Tibial nerve (tissue), 4 donors: ENCODE results near the gene CIB4. TPM values are rescaled to one million over a fixed set of nuclear protein-coding genes. Genes with fewer than 3 reads are reported as not detected.

ENCODE experiments used
- DNase-seq, 2 donors: peaks; one replicate each; pipeline ENCODE4 v3.0.0-alpha.2; 2019; ENCODE audit warnings: low spot score in 2 of 2
- H3K27ac ChIP-seq, 4 donors: fragments of 200-600 bp; sonication (generic) in 3 of 4; one replicate each; pipeline ENCODE4 v1.5.1; 2017 to 2019; ENCODE audit warnings: mild to moderate bottlenecking in 1 of 4
- H3K27me3 ChIP-seq, 2 donors: fragments of 200-600 bp; sonication (generic) in 1 of 2; one replicate each; pipeline versions ENCODE4 v1.5.1 to v1.6.0; 2017 to 2019
- H3K36me3 ChIP-seq, 3 donors: fragments of 200-600 bp; sonication (generic); one replicate each; pipeline ENCODE4 v1.5.1; 2018 to 2019
- H3K4me1 ChIP-seq, 4 donors: fragments of 200-600 bp; sonication (generic) in 3 of 4; one replicate each; pipeline ENCODE4 v1.5.1; 2017 to 2019
- H3K4me3 ChIP-seq, 4 donors: fragments of 200-600 bp; sonication (generic) in 3 of 4; one replicate each; pipeline ENCODE4 v1.5.1; 2017 to 2019; ENCODE audit warnings: mild to moderate bottlenecking in 1 of 4, moderate library complexity in 1 of 4
- H3K9me3 ChIP-seq, 4 donors: fragments of 200-600 bp; sonication (generic) in 3 of 4; one replicate each; pipeline ENCODE4 v1.5.1; 2017 to 2019
- CTCF ChIP-seq, 5 experiments: fragments of 200-600 bp in 3 of 5; fragments of 450-650 bp in 2 of 5; sonication (generic) in 3 of 5; IDR thresholded peaks; one replicate each; pipeline ENCODE4 v1.5.1; 2016 to 2019; ENCODE audit warnings: antibody characterized with exemption in 5 of 5, mild to moderate bottlenecking in 3 of 5, moderate library complexity in 2 of 5
- EP300 ChIP-seq, 2 donors: sonication (generic); formaldehyde crosslinking; IDR thresholded peaks; one replicate each; pipeline ENCODE4 v1.6.1; 2017; ENCODE audit warnings: antibody characterized with exemption in 2 of 2, mild to moderate bottlenecking in 1 of 2
- POLR2A ChIP-seq, 2 donors: fragments of 450-650 bp; IDR thresholded peaks; one replicate each; pipeline ENCODE4 v1.6.1; 2017; ENCODE audit warnings: antibody characterized with exemption in 2 of 2, mild to moderate bottlenecking in 2 of 2, moderate library complexity in 2 of 2
- WGBS, 2 donors: methylation state at CpG; one replicate each; pipeline ENCODE4 v1.1.5; 2018; 5-methylcytosine and 5-hydroxymethylcytosine counted together
- total RNA-seq, 4 donors: library from RNA; depleted of rRNA; stranded (reverse); fragments of >200 nt; gene quantifications; one replicate each; pipeline ENCODE4 v1.1.0, GENCODE V29; 2016

The CIB4 gene
- total RNA-seq, 4 donors from 2014 or later: not detected

GRCh38 chr2:26639685-26640243, 1.4 kb downstream of the CIB4 start:
- H3K4me1 ChIP-seq: peaks cover 0 to 8% (median 0%) of the 10 kb centered on the region in 4 donors
- TF ChIP-seq CTCF (IDR thresholded peaks at IDR 0.05): no peak
- DNase-seq: no peak
- H3K9me3 ChIP-seq: no peaks in the 10 kb centered on the region
- H3K27me3 ChIP-seq: peaks cover 0 to 12% of the 10 kb centered on the region in 2 donors
- WGBS, 2 donors: 74% methylated on average over 6 to 8 of the region's 8 CpGs
- H3K4me3 ChIP-seq: no peak overlapping the region
- H3K36me3 ChIP-seq: no peaks in the 10 kb centered on the region
- no peak overlapping the region for H3K27ac ChIP-seq

GRCh38 chr2:26637811-26638310, 3.3 kb downstream of the CIB4 start:
- H3K27ac ChIP-seq: no peak overlapping the region
- peaks cover 0 to 8% (median 0%) of the 10 kb centered on the region in 4 donors for H3K4me1 ChIP-seq
- peaks cover 0 to 11% of the 10 kb centered on the region in 2 donors for H3K27me3 ChIP-seq
- 89 to 92% methylated on average over 9 of the region's 9 CpGs for whole genome bisulfite sequencing, 2 donors
- no peak overlapping the region for H3K4me3 ChIP-seq
- H3K9me3 ChIP-seq: no peaks in the 10 kb centered on the region
- TF ChIP-seq CTCF (IDR thresholded peaks at IDR 0.05) (no peak), EP300 (IDR thresholded peaks at IDR 0.05) (no peak), POLR2A (IDR thresholded peaks at IDR 0.05) (no peak)
- no peak for DNase-seq
- H3K36me3 ChIP-seq: no peaks in the 10 kb centered on the region

- WGBS, 2 donors: 79 to 89% methylated on average over 6 of the region's 6 CpGs
- H3K9me3 ChIP-seq: no peaks in the 10 kb centered on the region
- H3K36me3 ChIP-seq: no peaks in the 10 kb centered on the region
- TF ChIP-seq EP300 (IDR thresholded peaks at IDR 0.05) (no peak), POLR2A (IDR thresholded peaks at IDR 0.05) (no peak), CTCF (IDR thresholded peaks at IDR 0.05) (no peak)
- H3K27ac ChIP-seq: no peak overlapping the region
- no peak overlapping the region for H3K4me3 ChIP-seq
- no peak for DNase-seq
- peaks cover 0 to 8% (median 0%) of the 10 kb centered on the region in 4 donors for H3K4me1 ChIP-seq
- peaks cover 0 to 2% of the 10 kb centered on the region in 2 donors for H3K27me3 ChIP-seq
Measured at GRCh38 chr2:26636935-26637334, 4.2 kb downstream of the CIB4 start.

- H3K4me3 ChIP-seq: no peak overlapping the region
- 82 to 91% methylated on average over 3 of the region's 3 CpGs for WGBS, 2 donors
- TF ChIP-seq EP300 (IDR thresholded peaks at IDR 0.05): no peak
- TF ChIP-seq POLR2A (IDR thresholded peaks at IDR 0.05): no peak
- TF ChIP-seq CTCF (IDR thresholded peaks at IDR 0.05): no peak
- H3K36me3 ChIP-seq: no peaks in the 10 kb centered on the region
- DNase-seq: no peak
- no peak overlapping the region for H3K27ac ChIP-seq
- H3K27me3 ChIP-seq: no peaks in the 10 kb centered on the region
- H3K4me1 ChIP-seq: peaks cover 0 to 4% (median 0%) of the 10 kb centered on the region in 4 donors
- H3K9me3 ChIP-seq: no peaks in the 10 kb centered on the region
Measured at GRCh38 chr2:26635401-26635800, 5.8 kb downstream of the CIB4 start.

- no peaks in the 10 kb centered on the region for H3K27me3 ChIP-seq
- no peak overlapping the region for H3K27ac ChIP-seq
- 83 to 99% methylated on average over 9 to 11 of the region's 11 CpGs for WGBS, 2 donors
- H3K4me1 ChIP-seq: no peaks in the 10 kb centered on the region
- no peaks in the 10 kb centered on the region for H3K36me3 ChIP-seq
- H3K4me3 ChIP-seq: no peak overlapping the region
- TF ChIP-seq POLR2A (IDR thresholded peaks at IDR 0.05) (no peak), EP300 (IDR thresholded peaks at IDR 0.05) (no peak), CTCF (IDR thresholded peaks at IDR 0.05) (no peak)
- H3K9me3 ChIP-seq: no peaks in the 10 kb centered on the region
- DNase-seq: no peak
Measured at GRCh38 chr2:26634636-26635230, 6.4 kb downstream of the CIB4 start.
